Fibroblast of the aortic adventitia (primary cell): Measurements from ENCODE around the gene FCN1. TPM values are rescaled to one million over a fixed set of nuclear protein-coding genes. Genes with fewer than 3 reads are reported as not detected.

ENCODE experiments used
- DNase-seq: peaks from one replicate; pipeline ENCODE4 v3.0.0-alpha.2; 2010; ENCODE audit warnings: low read depth
- H3K4me3 ChIP-seq: 2 replicates; pipeline ENCODE4 v1.5.1; 2011; ENCODE audit warnings: low read depth, mild to moderate bottlenecking, control low read depth, low read length, moderate library complexity
- CTCF ChIP-seq: IDR thresholded peaks from 2 replicates; pipeline ENCODE4 v1.5.1; 2011; ENCODE audit warnings: mild to moderate bottlenecking, low read length, control low read depth, inconsistent platforms; ENCODE audit not compliant: insufficient read depth
- total RNA-seq: library from RNA; depleted of rRNA; stranded (reverse); fragments of >200 nt; gene quantifications from 2 replicates; pipeline ENCODE4 v1.2.3, GENCODE V29; 2012; ENCODE audit warnings: low replicate concordance

The FCN1 gene
- total RNA-seq, 1 donor, result not detected

DNA sequence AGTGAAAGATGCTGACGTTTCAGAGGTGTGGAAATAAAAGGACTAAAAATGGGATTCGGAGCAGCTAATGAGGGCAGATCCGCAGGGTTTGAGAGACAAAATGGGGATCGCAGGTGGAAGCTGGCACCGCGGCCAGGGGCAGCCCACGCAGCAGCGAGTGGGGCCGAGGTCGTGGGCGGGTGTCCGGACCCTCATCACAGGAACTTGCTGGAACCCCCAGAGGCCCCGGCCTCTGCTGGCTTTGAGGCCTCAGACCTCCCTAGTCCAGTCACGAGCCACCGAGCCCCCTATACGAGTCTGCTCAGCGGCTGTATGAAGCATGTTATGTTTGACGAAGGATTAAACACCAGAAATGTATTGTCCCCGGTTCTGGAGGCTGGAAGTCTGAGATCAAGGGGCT lies 45.8 kb upstream of the FCN1 start:
- no peak for TF ChIP-seq CTCF
- no peak overlapping the region for H3K4me3 ChIP-seq
- DNase-seq, result no peak

- no peak for TF ChIP-seq CTCF
- no peak overlapping the region for H3K4me3 ChIP-seq
- no peak for DNase-seq
Observed at GRCh38 chr9:134962973-134963364, 45.3 kb upstream of the FCN1 start.

DNA sequence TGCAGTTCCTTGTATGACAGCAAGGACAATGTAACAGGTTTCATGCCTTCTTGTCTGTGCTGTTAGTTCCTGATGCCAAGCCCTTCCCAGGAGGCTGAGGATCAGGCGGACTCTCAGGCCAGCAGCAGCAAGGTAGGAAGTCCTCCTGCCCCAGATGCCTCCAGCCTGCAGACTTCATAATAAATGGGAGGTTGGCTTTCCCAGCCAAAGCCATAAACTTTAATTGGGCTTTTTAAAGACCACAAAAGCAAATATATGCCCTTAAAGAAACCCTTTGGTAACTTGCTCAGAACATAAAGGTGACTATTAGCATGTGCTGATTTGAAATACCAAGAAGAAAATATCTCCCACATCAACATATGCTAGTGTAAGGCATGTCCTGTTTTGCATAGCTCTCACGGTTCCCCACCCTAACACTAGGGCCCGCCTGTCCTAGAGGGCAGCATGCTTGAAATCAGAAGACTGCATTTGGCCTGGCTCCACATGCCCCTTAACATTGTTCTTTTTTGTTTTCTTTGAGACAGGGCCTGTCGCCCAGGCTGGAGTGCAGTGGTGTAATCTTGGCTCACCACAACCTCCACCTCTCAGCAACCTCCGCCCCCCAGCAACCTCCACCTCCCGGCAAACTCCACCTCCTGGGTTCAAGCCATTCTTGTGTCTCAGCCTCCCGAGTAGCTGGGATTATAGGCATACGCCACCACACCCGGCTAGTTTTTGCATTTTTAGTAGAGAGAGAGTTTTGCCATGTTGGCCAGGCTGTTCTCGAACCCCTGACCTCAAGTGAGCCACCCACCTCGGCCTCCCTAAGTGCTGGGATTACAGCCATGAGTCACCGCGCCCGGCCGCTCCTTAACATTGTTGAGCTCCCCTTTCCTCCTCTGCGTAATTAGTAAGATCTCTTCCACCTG lies 44.6 kb upstream of the FCN1 start:
- no peak overlapping the region for H3K4me3 ChIP-seq
- DNase-seq, result no peak
- TF ChIP-seq CTCF, result no peak

DNA sequence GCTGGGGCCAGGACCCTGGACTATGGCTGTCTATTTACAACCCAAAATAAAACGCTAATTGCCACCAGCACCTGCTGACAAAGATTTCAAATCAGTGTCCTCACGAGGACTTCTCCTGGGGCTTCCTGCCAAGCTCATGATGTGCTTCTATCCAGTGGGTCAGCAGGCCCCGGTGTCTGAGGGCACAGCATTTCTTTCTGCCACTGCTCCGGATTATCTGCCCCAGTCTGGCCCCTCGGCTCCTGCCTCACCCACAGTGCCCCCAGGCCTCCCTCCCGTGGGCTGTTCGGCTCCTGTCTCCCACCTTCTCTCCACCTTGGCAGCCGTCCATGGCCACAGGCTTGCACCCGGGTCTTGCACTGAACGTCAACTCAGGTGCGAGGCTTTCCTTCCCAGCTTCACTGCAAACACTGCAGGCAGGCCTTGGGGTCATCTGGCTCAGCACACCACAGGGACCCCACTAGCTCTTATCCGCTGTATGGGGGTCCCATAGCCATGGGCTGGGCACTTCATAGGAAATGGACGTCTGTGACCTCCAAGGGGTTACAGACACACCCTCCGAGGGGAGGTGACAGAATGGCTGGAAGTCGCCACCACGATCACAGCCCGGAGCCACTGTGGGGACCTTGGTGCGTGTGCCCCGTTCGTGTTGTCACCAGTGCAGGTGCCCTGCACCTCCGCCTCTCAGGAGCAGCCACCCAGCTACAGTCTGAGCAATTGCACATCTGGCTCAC lies 43.8 kb upstream of the FCN1 start:
- no peak for DNase-seq
- no peak overlapping the region for H3K4me3 ChIP-seq
- no peak for TF ChIP-seq CTCF

DNA sequence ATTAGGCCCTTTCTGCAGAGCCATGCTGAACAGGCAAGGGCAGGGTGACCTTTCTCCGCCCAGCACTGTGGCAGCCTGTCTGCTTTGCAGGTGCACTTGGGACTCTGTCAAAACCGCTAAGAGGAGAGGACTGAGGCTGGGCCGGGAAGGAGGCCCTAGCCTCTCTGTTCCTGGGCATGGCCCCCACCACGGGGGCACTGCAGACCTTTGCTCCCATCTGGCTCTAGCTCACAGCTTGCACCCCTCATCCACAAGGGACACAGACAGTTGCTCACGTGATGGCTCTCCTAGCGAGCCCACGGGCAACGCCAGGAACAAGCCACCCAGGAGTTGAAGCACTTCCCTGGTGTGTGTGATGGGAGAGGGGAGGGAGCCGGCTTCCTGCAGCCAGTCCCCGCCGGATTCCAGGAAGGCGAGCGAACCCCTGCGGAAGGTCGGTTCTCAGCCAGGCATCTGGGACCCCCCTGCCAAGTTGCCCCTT lies 43.0 kb upstream of the FCN1 start:
- no peak for TF ChIP-seq CTCF
- DNase-seq, result no peak
- no peak overlapping the region for H3K4me3 ChIP-seq

DNA sequence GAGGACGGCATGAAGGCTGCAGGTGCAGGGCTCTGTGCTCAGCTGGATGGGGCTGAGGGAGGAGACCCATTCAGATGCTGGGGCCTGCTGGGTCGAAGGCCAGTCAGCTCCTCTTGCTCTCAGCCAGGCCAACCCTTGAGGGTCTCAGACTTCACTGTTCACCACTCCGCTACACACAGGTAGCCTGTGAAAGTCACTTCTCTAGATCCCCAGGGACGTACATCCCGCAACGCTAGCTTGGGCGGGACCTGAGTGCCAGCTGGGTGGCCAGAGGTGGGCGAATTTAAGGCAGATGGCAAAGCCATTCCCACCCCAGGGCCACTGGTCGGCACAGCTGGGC lies 42.2 kb upstream of the FCN1 start:
- no peak for DNase-seq
- TF ChIP-seq CTCF, result no peak
- no peak overlapping the region for H3K4me3 ChIP-seq
